IMR-90 (cell line): ENCODE results near the gene SDK1. TPM values are rescaled to one million over a fixed set of nuclear protein-coding genes. Genes with fewer than 3 reads are reported as not detected.

Source experiments
- ATAC-seq: fragments of 200-7000 bp; cut with Tn5 transposase; 2 replicates; pipeline ENCODE4 v1.9.1; 2020; ENCODE audit warnings: low read depth, mild to moderate bottlenecking, moderate library complexity
- BruUV-seq: library from RNA; stranded (reverse); fragments of 400-500 nt; replicated peaks from 2 replicates; lab custom pipeline; 2021; lab: Mats Ljungman, UMichigan
- CTCF ChIA-PET: fragments of 300-600 bp; formaldehyde crosslinking; extraction: SDS; loops from one replicate; lab custom pipeline; 2021; ENCODE audit warnings: antibody characterized with exemption; lab: Yijun Ruan, JAX
- POLR2A ChIA-PET: fragments of 300-600 bp; sonication (Branson Sonifier 250); formaldehyde crosslinking; loops from one replicate; lab custom pipeline; 2022; ENCODE audit warnings: antibody characterized with exemption; ENCODE audit not compliant: unreplicated experiment; lab: Charles Lee
- DNase-seq: peaks from one replicate; pipeline ENCODE4 v3.0.0; 2013
- H2AFZ ChIP-seq: replicated peaks from 2 replicates; pipeline ENCODE3; 2013; ENCODE audit warnings: low read length, mild to moderate bottlenecking; ENCODE audit not compliant: poor library complexity
- H2AK5ac ChIP-seq: 2 replicates; pipeline ENCODE4 v1.6.1; 2013; ENCODE audit warnings: low read depth, low read length, inconsistent platforms
- H2AK9ac ChIP-seq: replicated peaks from 2 replicates; pipeline ENCODE3; 2013; ENCODE audit warnings: mild to moderate bottlenecking, low read depth, low read length, moderate library complexity; ENCODE audit not compliant: poor library complexity
- H2BK120ac ChIP-seq: 2 replicates; pipeline ENCODE4 v1.6.1; 2013; ENCODE audit warnings: low read depth, low read length, inconsistent platforms
- H2BK15ac ChIP-seq: 3 replicates; pipeline ENCODE4 v1.6.1; 2013; ENCODE audit warnings: low read depth, low read length, inconsistent platforms
- H2BK20ac ChIP-seq: 2 replicates; pipeline ENCODE4 v1.6.1; 2013; ENCODE audit warnings: low read depth, mild to moderate bottlenecking, inconsistent platforms, low read length, moderate library complexity
- H2BK5ac ChIP-seq: 2 replicates; pipeline ENCODE4 v1.6.1; 2013; ENCODE audit warnings: mild to moderate bottlenecking, low read depth, low read length, inconsistent platforms; ENCODE audit not compliant: poor library complexity, severe bottlenecking
- H3K14ac ChIP-seq: replicated peaks from 2 replicates; pipeline ENCODE4 v1.6.1; 2013; ENCODE audit warnings: low read depth, low read length, inconsistent platforms
- H3K18ac ChIP-seq: 2 replicates; pipeline ENCODE4 v1.6.1; 2013; ENCODE audit warnings: low read depth, low read length, control low read depth
- H3K23ac ChIP-seq: 2 replicates; pipeline ENCODE4 v1.6.1; 2013; ENCODE audit warnings: low read depth, low read length, inconsistent platforms
- H3K27ac ChIP-seq: 2 replicates; pipeline ENCODE4 v1.5.1; 2013; ENCODE audit warnings: mild to moderate bottlenecking, control low read depth, low read length; ENCODE audit not compliant: insufficient read depth
- H3K27me3 ChIP-seq: 2 replicates; pipeline ENCODE4 v1.6.1; 2013; ENCODE audit warnings: low read length; ENCODE audit not compliant: control insufficient read depth, insufficient read depth
- H3K36me3 ChIP-seq: 2 replicates; pipeline ENCODE4 v1.6.1; 2013; ENCODE audit warnings: low read length, mixed read lengths; ENCODE audit not compliant: control insufficient read depth, insufficient read depth
- H3K4ac ChIP-seq: 2 replicates; pipeline ENCODE4 v1.6.1; 2013; ENCODE audit warnings: low read depth, low read length, inconsistent platforms
- H3K4me1 ChIP-seq: 2 replicates; pipeline ENCODE4 v1.6.1; 2013; ENCODE audit warnings: low read length, mixed read lengths; ENCODE audit not compliant: control insufficient read depth, insufficient read depth
- H3K4me2 ChIP-seq: 2 replicates; pipeline ENCODE4 v1.6.1; 2013; ENCODE audit warnings: low read depth, mild to moderate bottlenecking, control low read depth, low read length, moderate library complexity
- H3K4me3 ChIP-seq: 2 replicates; pipeline ENCODE4 v1.5.1; 2013; ENCODE audit warnings: low read depth, mild to moderate bottlenecking, control low read depth, low read length, moderate library complexity; ENCODE audit not compliant: insufficient read depth
- H3K56ac ChIP-seq: 2 replicates; pipeline ENCODE4 v1.6.1; 2013; ENCODE audit warnings: low read length, inconsistent platforms; ENCODE audit not compliant: insufficient read depth; ENCODE audit errors: extremely low read depth
- H3K79me1 ChIP-seq, 2 experiments: 2 replicates each; pipeline ENCODE4 v1.6.1; 2013; ENCODE audit warnings: low read length in 2 of 2, inconsistent platforms in 1 of 2, low read depth in 1 of 2
- H3K9ac ChIP-seq: 2 replicates; pipeline ENCODE4 v1.6.1; 2013; ENCODE audit warnings: low read depth, low read length, control low read depth
- H3K9me1 ChIP-seq: 2 replicates; pipeline ENCODE4 v1.6.1; 2013; ENCODE audit warnings: low read length, inconsistent platforms; ENCODE audit not compliant: insufficient read depth
- H3K9me3 ChIP-seq: 2 replicates; pipeline ENCODE4 v1.6.1; 2013; ENCODE audit warnings: low read length; ENCODE audit not compliant: control insufficient read depth, insufficient read depth
- H4K20me1 ChIP-seq: 2 replicates; pipeline ENCODE4 v1.6.1; 2013; ENCODE audit warnings: low read length, inconsistent platforms; ENCODE audit not compliant: insufficient read depth
- H4K5ac ChIP-seq: 2 replicates; pipeline ENCODE4 v1.6.1; 2013; ENCODE audit warnings: mild to moderate bottlenecking, low read depth, low read length, control low read depth
- H4K8ac ChIP-seq, 2 experiments: 2 replicates each; pipeline ENCODE4 v1.6.1; 2013; ENCODE audit warnings: low read depth in 2 of 2, low read length in 2 of 2, control low read depth in 1 of 2, inconsistent platforms in 1 of 2
- H4K91ac ChIP-seq: 2 replicates; pipeline ENCODE4 v1.6.1; 2013; ENCODE audit warnings: low read depth, low read length, inconsistent platforms; ENCODE audit not compliant: insufficient read depth
- CEBPB ChIP-seq: IDR thresholded peaks from 2 replicates; pipeline ENCODE4 v1.6.1; 2012; ENCODE audit warnings: low read depth, low read length, improper control_type of control experiment
- CHD1 ChIP-seq: IDR thresholded peaks from 2 replicates; pipeline ENCODE4 v1.6.1; 2012; ENCODE audit warnings: low read depth, low read length, improper control_type of control experiment
- ELK1 ChIP-seq: fragments of 150-350 bp; IDR thresholded peaks from 2 replicates; pipeline ENCODE4 v1.6.1; 2016; ENCODE audit warnings: low read depth, mild to moderate bottlenecking, low read length, moderate library complexity, borderline replicate concordance
- FOS ChIP-seq: fragments of 150-350 bp; IDR thresholded peaks from 2 replicates; pipeline ENCODE4 v1.6.1; 2016; ENCODE audit warnings: low read depth, low read length
- MAZ ChIP-seq: IDR thresholded peaks from 2 replicates; pipeline ENCODE4 v1.6.1; 2012; ENCODE audit warnings: low read depth, mild to moderate bottlenecking, low read length, improper control_type of control experiment, moderate library complexity, borderline replicate concordance
- MXI1 ChIP-seq: IDR thresholded peaks from 2 replicates; pipeline ENCODE4 v1.6.1; 2012; ENCODE audit warnings: low read depth, mild to moderate bottlenecking, low read length, moderate library complexity, borderline replicate concordance
- NFE2L2 ChIP-seq: fragments of 150-350 bp; IDR thresholded peaks from 2 replicates; pipeline ENCODE4 v1.6.1; 2016; ENCODE audit warnings: low read depth, mild to moderate bottlenecking, low read length
- POLR2A ChIP-seq: IDR thresholded peaks from 2 replicates; pipeline ENCODE4 v1.6.1; 2012; ENCODE audit warnings: mild to moderate bottlenecking, low read depth, low read length
- RAD21 ChIP-seq: IDR thresholded peaks from 2 replicates; pipeline ENCODE4 v1.6.1; 2012; ENCODE audit warnings: low read length, improper control_type of control experiment
- RCOR1 ChIP-seq: IDR thresholded peaks from 2 replicates; pipeline ENCODE4 v1.6.1; 2012; ENCODE audit warnings: mild to moderate bottlenecking, low read length, improper control_type of control experiment; ENCODE audit not compliant: insufficient replicate concordance
- WGBS, 2 experiments: methylation state at CpG; one replicate each; pipeline versions ENCODE4 v1.1.5 to v1.1.7; 2013; ENCODE audit warnings: missing lambda C conversion rate in 2 of 2; ENCODE audit not compliant: insufficient read length in 1 of 2; ENCODE audit errors: extremely low coverage in 2 of 2; 5-methylcytosine and 5-hydroxymethylcytosine counted together
- dilution Hi-C: fragments of 300-500 bp; cut with HindIII; formaldehyde crosslinking; loops from one replicate; pipeline ENCODE4 v1.14.3; 2018; ENCODE audit warnings: low sequenced_read_pairs; ENCODE audit not compliant: unreplicated experiment
- in situ Hi-C: fragments of 300-500 bp; cut with MboI; formaldehyde crosslinking; loops from 3 replicates; pipeline ENCODE4 v1.14.3; 2019; ENCODE audit warnings: low sequenced_read_pairs, inconsistent platforms, mixed read lengths
- intact Hi-C: fragments of 100-400 bp; cut with micrococcal nuclease; formaldehyde crosslinking; loops from 2 replicates; pipeline ENCODE4 v1.10.0; 2022
- polyA plus RNA-seq, 3 experiments: library from polyadenylated mRNA; depleted of rRNA; stranded (reverse); fragments of >200 nt; gene quantifications; 2 replicates each; pipeline ENCODE4 v1.2.3, GENCODE V29; 2012; ENCODE audit warnings: low replicate concordance in 1 of 3
- total RNA-seq: library from RNA; depleted of rRNA; stranded (reverse); fragments of >200 nt; gene quantifications from 2 replicates; pipeline ENCODE4 v1.2.3, GENCODE V29; 2012
- TF ChIP-seq, protein P1 (sequence below): fragments of 150-350 bp; IDR thresholded peaks from 2 replicates; pipeline ENCODE4 v1.6.1; 2017; ENCODE audit warnings: mild to moderate bottlenecking, antibody characterized with exemption, low read length, low read depth
- TF ChIP-seq, protein P2 (sequence below): conservative IDR thresholded peaks from 2 replicates; pipeline ENCODE4 v1.5.1; 2012; ENCODE audit warnings: mild to moderate bottlenecking, low read depth, low read length, improper control_type of control experiment

SDK1 gene
- total and polyA plus RNA-seq, 2 of the 4 experiments (the other 2 are of a cell fraction) = 1.5 to 1.6 TPM

DNA sequence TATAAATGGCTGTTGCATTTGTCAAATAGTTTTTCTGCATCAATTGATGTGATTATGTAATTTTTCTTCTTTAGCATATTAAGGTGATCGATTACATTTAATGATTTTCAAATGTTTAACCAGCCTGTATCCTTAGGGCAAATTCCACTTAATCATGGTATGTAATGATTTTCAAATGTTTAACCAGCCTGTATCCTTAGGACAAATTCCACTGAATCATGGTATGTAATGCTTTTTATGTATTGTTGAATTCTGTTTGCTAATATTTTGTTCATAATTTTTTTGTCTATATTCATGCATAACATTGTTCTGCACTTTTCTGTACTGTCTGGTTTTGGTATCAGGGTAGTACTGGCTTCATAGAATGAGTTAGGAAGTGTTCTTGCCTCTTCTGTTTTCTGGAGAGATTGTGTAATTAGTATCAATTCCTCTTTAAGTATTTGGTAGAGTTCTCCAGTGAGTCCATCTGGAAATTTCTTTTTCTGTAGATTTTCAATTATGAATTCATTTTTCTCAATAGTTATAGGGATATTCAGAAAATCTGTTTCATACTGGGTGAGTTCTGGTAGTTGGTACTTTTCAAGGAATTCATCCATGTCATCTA is 987.8 kb downstream of the SDK1 start:
- no CpG with 5 or more reads among the region's 1 CpG for WGBS, 2 experiments
- Histone ChIP-seq H4K8ac (no peak overlapping the region), H2BK5ac (no peak overlapping the region), H3K18ac (no peak overlapping the region), H4K5ac (no peak overlapping the region), H3K4ac (no peak overlapping the region), H4K91ac (no peak overlapping the region), H3K14ac (no peak overlapping the region), H3K4me1 (no peaks in the 10 kb centered on the region), H3K36me3 (no peaks in the 10 kb centered on the region), H2AFZ (no peak overlapping the region), H2BK20ac (no peak overlapping the region), H3K9me3 (0 out of 2 replicates have a peak, but pooled peaks cover 2% of the 10 kb centered on the region), H3K4me3 (no peak overlapping the region), H3K27me3 (no peaks in the 10 kb centered on the region), H3K9ac (no peak overlapping the region), H2BK15ac (no peak overlapping the region), H4K20me1 (no peaks in the 10 kb centered on the region), H2AK9ac (no peak overlapping the region), H3K4me2 (no peak overlapping the region), H3K56ac (no peak overlapping the region), H3K9me1 (no peaks in the 10 kb centered on the region), H3K79me1 (no peaks in the 10 kb centered on the region), H2BK120ac (no peak overlapping the region), H3K27ac (no peak overlapping the region), H3K23ac (no peak overlapping the region), H2AK5ac (no peak overlapping the region)
- intact Hi-C loops (no loop called here), dilution Hi-C loops (no loop called here), in situ Hi-C loops (no loop called here)
- ChIA-PET POLR2A (no interaction called here), CTCF (no interaction called here)
- no peak for ATAC-seq
- TF ChIP-seq NFE2L2 (no peak), MAZ (no peak), FOS (no peak), MXI1 (no peak), RCOR1 (no peak), ELK1 (no peak), POLR2A (no peak), RAD21 (no peak), CHD1 (no peak), CEBPB (no peak)
- TF ChIP-seq, protein P1, sequence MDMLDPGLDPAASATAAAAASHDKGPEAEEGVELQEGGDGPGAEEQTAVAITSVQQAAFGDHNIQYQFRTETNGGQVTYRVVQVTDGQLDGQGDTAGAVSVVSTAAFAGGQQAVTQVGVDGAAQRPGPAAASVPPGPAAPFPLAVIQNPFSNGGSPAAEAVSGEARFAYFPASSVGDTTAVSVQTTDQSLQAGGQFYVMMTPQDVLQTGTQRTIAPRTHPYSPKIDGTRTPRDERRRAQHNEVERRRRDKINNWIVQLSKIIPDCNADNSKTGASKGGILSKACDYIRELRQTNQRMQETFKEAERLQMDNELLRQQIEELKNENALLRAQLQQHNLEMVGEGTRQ = no peak
- TF ChIP-seq, protein P2, sequence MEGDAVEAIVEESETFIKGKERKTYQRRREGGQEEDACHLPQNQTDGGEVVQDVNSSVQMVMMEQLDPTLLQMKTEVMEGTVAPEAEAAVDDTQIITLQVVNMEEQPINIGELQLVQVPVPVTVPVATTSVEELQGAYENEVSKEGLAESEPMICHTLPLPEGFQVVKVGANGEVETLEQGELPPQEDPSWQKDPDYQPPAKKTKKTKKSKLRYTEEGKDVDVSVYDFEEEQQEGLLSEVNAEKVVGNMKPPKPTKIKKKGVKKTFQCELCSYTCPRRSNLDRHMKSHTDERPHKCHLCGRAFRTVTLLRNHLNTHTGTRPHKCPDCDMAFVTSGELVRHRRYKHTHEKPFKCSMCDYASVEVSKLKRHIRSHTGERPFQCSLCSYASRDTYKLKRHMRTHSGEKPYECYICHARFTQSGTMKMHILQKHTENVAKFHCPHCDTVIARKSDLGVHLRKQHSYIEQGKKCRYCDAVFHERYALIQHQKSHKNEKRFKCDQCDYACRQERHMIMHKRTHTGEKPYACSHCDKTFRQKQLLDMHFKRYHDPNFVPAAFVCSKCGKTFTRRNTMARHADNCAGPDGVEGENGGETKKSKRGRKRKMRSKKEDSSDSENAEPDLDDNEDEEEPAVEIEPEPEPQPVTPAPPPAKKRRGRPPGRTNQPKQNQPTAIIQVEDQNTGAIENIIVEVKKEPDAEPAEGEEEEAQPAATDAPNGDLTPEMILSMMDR = no peak
- DNase-seq = no peak
- no TSS peak for BruUV-seq
